Activated CD8-positive, alpha-beta memory T cell treated with anti-CD3 and anti-CD28 coated beads for 4 hours (primary cell): ENCODE data around the gene CTNNA2.

ENCODE experiments used
- DNase-seq, 2 donors: peaks; one replicate each; pipeline ENCODE4 v3.0.0-alpha.2; 2020; ENCODE audit warnings: low read depth in 2 of 2

The CTNNA2 gene

GRCh38 chr2:80326214-80326613, 813.4 kb downstream of the CTNNA2 start:
- no peak for DNase-seq

GRCh38 chr2:80326861-80327260, 814.0 kb downstream of the CTNNA2 start:
- DNase-seq, result no peak

- no peak for DNase-seq
Measured at GRCh38 chr2:80328159-80328571, 815.3 kb downstream of the CTNNA2 start.

GRCh38 chr2:80329491-80329890, 816.6 kb downstream of the CTNNA2 start:
- no peak for DNase-seq

- no peak for DNase-seq
Measured at GRCh38 chr2:80330527-80331450, 817.9 kb downstream of the CTNNA2 start.

- DNase-seq, result no peak
Measured at GRCh38 chr2:80333886-80334285, 821.0 kb downstream of the CTNNA2 start.

GRCh38 chr2:80335411-80335810, 822.6 kb downstream of the CTNNA2 start:
- no peak for DNase-seq

GRCh38 chr2:80338794-80339193, 825.9 kb downstream of the CTNNA2 start:
- DNase-seq, result no peak

- DNase-seq, result no peak
Measured at GRCh38 chr2:80340022-80340421, 827.2 kb downstream of the CTNNA2 start.

- DNase-seq, result no peak
Measured at GRCh38 chr2:80348078-80348477, 835.2 kb downstream of the CTNNA2 start.

GRCh38 chr2:80348953-80349352, 836.1 kb downstream of the CTNNA2 start:
- DNase-seq, result no peak

GRCh38 chr2:80351231-80351630, 838.4 kb downstream of the CTNNA2 start:
- DNase-seq, result no peak

- no peak for DNase-seq
Measured at GRCh38 chr2:80354858-80355257, 842.0 kb downstream of the CTNNA2 start.

- DNase-seq, result no peak
Measured at GRCh38 chr2:80361904-80362303, 849.1 kb downstream of the CTNNA2 start.

- no peak for DNase-seq
Measured at GRCh38 chr2:80363330-80363729, 850.5 kb downstream of the CTNNA2 start.

- no peak for DNase-seq
Measured at GRCh38 chr2:80363791-80364349, 851.0 kb downstream of the CTNNA2 start.

GRCh38 chr2:80364524-80365212, 851.8 kb downstream of the CTNNA2 start:
- no peak for DNase-seq

- no peak for DNase-seq
Measured at GRCh38 chr2:80365762-80366161, 852.9 kb downstream of the CTNNA2 start.

- DNase-seq, result no peak
Measured at GRCh38 chr2:80370375-80371009, 857.6 kb downstream of the CTNNA2 start.

- no peak for DNase-seq
Measured at GRCh38 chr2:80374105-80374504, 861.3 kb downstream of the CTNNA2 start.

- no peak for DNase-seq
Measured at GRCh38 chr2:80377071-80377470, 864.2 kb downstream of the CTNNA2 start.

GRCh38 chr2:80380736-80381135, 867.9 kb downstream of the CTNNA2 start:
- DNase-seq, result no peak
